Measurements from ENCODE around the gene POLR3A. TPM values are rescaled to one million over a fixed set of nuclear protein-coding genes. Genes with fewer than 3 reads are reported as not detected.
A peak's percentile ranks its signal among the peaks of the same experiment; 100 is the strongest.

POLR3A gene
- total RNA-seq, 1 donor from 2014 or later = 14.7 TPM

GRCh38 chr10:78035437-78035836 lies 6.1 kb upstream of the POLR3A start:
- TF ChIP-seq CTCF (IDR thresholded peaks at IDR 0.05; ENCODE audit: insufficient read depth, low read length, severe bottlenecking) = no peak
- Histone ChIP-seq H3K27me3 (ENCODE audit: control insufficient read depth, insufficient read depth, low read length) (no peaks in the 10 kb centered on the region), H3K36me3 (ENCODE audit: control insufficient read depth, insufficient read depth, low read length) (peaks cover 21% of the 10 kb centered on the region), H3K4me3 (ENCODE audit: low read depth, low read length) (no peak overlapping the region)
- FAIRE-seq (no peak), DNase-seq (ENCODE audit: low read depth) (no peak)

GRCh38 chr10:78035025-78035424 lies 5.7 kb upstream of the POLR3A start:
- peaks cover 21% of the 10 kb centered on the region for H3K36me3 ChIP-seq (ENCODE audit: control insufficient read depth, insufficient read depth, low read length)

GRCh38 chr10:78033637-78034470 lies 4.5 kb upstream of the POLR3A start, which contains the start of gene RPS24:
RPS24 (plus strand) TSS chr10:78033863; CDS start chr10:78033902, 39 bp downstream.
- H3K4me3 ChIP-seq (ENCODE audit: low read depth, low read length) = peak within 1 kb of the TSS; percentile 93
- FAIRE-seq (no peak), DNase-seq (ENCODE audit: low read depth) (peak; percentile 93)
- H3K36me3 ChIP-seq (ENCODE audit: control insufficient read depth, insufficient read depth, low read length) = peaks cover 12% of the 10 kb centered on the region
- no peak for TF ChIP-seq CTCF (IDR thresholded peaks at IDR 0.05; ENCODE audit: insufficient read depth, low read length, severe bottlenecking)
- H3K27me3 ChIP-seq (ENCODE audit: control insufficient read depth, insufficient read depth, low read length) = no peaks in the 10 kb centered on the region

More at GRCh38 chr10:78035025-78035424, 5.7 kb upstream of the POLR3A start:
- H3K4me3 ChIP-seq (ENCODE audit: low read depth, low read length) = peak overlapping the region; percentile 93
- H3K27me3 ChIP-seq (ENCODE audit: control insufficient read depth, insufficient read depth, low read length) = no peaks in the 10 kb centered on the region
- peak; percentile 23 for DNase-seq (ENCODE audit: low read depth)
- TF ChIP-seq CTCF (IDR thresholded peaks at IDR 0.05; ENCODE audit: insufficient read depth, low read length, severe bottlenecking) = no peak
- FAIRE-seq = no peak

- peak overlapping the region; percentile 93 for H3K4me3 ChIP-seq (ENCODE audit: low read depth, low read length)
- FAIRE-seq (no peak), DNase-seq (ENCODE audit: low read depth) (no peak)
- H3K27me3 ChIP-seq (ENCODE audit: control insufficient read depth, insufficient read depth, low read length) = no peaks in the 10 kb centered on the region
- H3K36me3 ChIP-seq (ENCODE audit: control insufficient read depth, insufficient read depth, low read length) = peaks cover 8% of the 10 kb centered on the region
- TF ChIP-seq CTCF (IDR thresholded peaks at IDR 0.05; ENCODE audit: insufficient read depth, low read length, severe bottlenecking) = no peak
Observed at GRCh38 chr10:78033387-78033636, 4.0 kb upstream of the POLR3A start.

GRCh38 chr10:78028438-78029268 lies 662 bp downstream of the POLR3A start:
- no peak for FAIRE-seq
- no peak for TF ChIP-seq CTCF (IDR thresholded peaks at IDR 0.05; ENCODE audit: insufficient read depth, low read length, severe bottlenecking)
- Histone ChIP-seq H3K36me3 (ENCODE audit: control insufficient read depth, insufficient read depth, low read length) (peaks cover 4% of the 10 kb centered on the region), H3K27me3 (ENCODE audit: control insufficient read depth, insufficient read depth, low read length) (no peaks in the 10 kb centered on the region), H3K4me3 (ENCODE audit: low read depth, low read length) (peak overlapping the region; percentile 99)
- peak; percentile 15 for DNase-seq (ENCODE audit: low read depth)
